Left lung (tissue), 10 donors: ENCODE results near the gene HOXA7. TPM values are rescaled to one million over a fixed set of nuclear protein-coding genes. Genes with fewer than 3 reads are reported as not detected.
A peak's percentile ranks its signal among the peaks of the same experiment; 100 is the strongest.

Source experiments
- ATAC-seq: fragments of 200-7000 bp; cut with Tn5 transposase; one replicate; pipeline ENCODE4 v1.9.1; 2020; ENCODE audit warnings: moderate library complexity
- DNase-seq, 4 donors: peaks; one replicate each; pipeline ENCODE4 v3.0.0-alpha.2; 2013 to 2020
- H3K27ac ChIP-seq, 2 donors: fragments of 200-600 bp; sonication (generic) in 1 of 2; one replicate each; pipeline versions ENCODE4 v1.5.0 to v1.8.0; 2020 to 2021
- H3K27me3 ChIP-seq, 2 donors: fragments of 200-600 bp; sonication (generic) in 1 of 2; one replicate each; pipeline versions ENCODE4 v1.5.0 to v1.8.0; 2020 to 2021
- H3K36me3 ChIP-seq, 2 donors: fragments of 200-600 bp; sonication (generic) in 1 of 2; one replicate each; pipeline versions ENCODE4 v1.5.0 to v1.8.0; 2020 to 2021
- H3K4me1 ChIP-seq, 2 donors: fragments of 200-600 bp; one replicate each; pipeline ENCODE4 v1.8.0; 2021
- H3K4me3 ChIP-seq, 2 donors: fragments of 200-600 bp; sonication (generic) in 1 of 2; one replicate each; pipeline versions ENCODE4 v1.5.0 to v1.8.0; 2020 to 2021; ENCODE audit warnings: mild to moderate bottlenecking in 1 of 2
- H3K9me3 ChIP-seq, 2 donors: fragments of 200-600 bp; sonication (generic) in 1 of 2; one replicate each; pipeline versions ENCODE4 v1.5.0 to v1.8.0; 2020 to 2021
- intact Hi-C, 2 donors: fragments of 100-400 bp; cut with DNase I; formaldehyde crosslinking; loops; one replicate each; pipeline versions ENCODE4 v1.11.2 to v1.14.2; 2022
- polyA plus RNA-seq, 6 donors: library from polyadenylated mRNA; unstranded; fragments of 120-200 nt; gene quantifications; one replicate each; pipeline ENCODE4 v1.2.1, GENCODE V29; 2013; ENCODE audit not compliant: insufficient read length in 6 of 6
- total RNA-seq, 2 donors: library from RNA; stranded (reverse); fragmentation: NEBNext Ultra II Directional; extraction: Animal tissue kit (Norgen Biotek cat#: 25700); gene quantifications; one replicate each; pipeline ENCODE4 v1.2.1, GENCODE V29; 2021
- TF ChIP-seq, protein P1 (sequence below), 2 donors: fragments of 200-600 bp; sonication (generic) in 1 of 2; IDR thresholded peaks; one replicate each; pipeline versions ENCODE4 v1.5.0 to v1.8.0; 2021; ENCODE audit warnings: antibody characterized with exemption in 2 of 2
- donor health status: DM: no; HTN: yes; CAD: no.
- donor health status: DM: no; HTN: no; CAD: no.

The HOXA7 gene
- total and polyA plus RNA-seq, 8 donors = 1.3 to 6.4 (median 4.9) TPM

DNA sequence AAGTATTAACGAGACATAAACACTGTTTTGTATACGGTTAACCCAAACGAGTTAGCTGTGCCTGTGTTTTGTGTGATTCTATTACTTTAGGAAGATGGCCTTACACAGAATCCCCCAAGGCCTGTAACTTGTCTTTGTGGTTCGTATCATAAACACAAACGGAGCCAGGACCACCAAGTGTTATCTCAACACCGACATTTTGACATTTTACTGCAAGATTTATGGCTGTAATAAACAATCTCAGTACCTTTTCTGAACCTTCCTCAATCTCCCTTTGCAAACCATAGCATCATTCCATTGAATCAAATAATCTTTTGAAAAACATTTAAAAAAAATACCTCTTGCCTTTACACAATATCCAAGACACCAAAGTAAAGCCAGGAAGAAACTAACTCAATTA is 23.5 kb downstream of the HOXA7 start:
- Histone ChIP-seq H3K9me3 (no peaks in the 10 kb centered on the region), H3K36me3 (no peaks in the 10 kb centered on the region), H3K4me1 (peaks cover 18 to 52% of the 10 kb centered on the region in 2 donors), H3K27ac (peak overlapping the region in 1 of 2 donors; percentile 16), H3K27me3 (peaks cover 6 to 98% of the 10 kb centered on the region in 2 donors), H3K4me3 (no peak overlapping the region)
- DNase-seq = no peak
- TF ChIP-seq, protein P1, sequence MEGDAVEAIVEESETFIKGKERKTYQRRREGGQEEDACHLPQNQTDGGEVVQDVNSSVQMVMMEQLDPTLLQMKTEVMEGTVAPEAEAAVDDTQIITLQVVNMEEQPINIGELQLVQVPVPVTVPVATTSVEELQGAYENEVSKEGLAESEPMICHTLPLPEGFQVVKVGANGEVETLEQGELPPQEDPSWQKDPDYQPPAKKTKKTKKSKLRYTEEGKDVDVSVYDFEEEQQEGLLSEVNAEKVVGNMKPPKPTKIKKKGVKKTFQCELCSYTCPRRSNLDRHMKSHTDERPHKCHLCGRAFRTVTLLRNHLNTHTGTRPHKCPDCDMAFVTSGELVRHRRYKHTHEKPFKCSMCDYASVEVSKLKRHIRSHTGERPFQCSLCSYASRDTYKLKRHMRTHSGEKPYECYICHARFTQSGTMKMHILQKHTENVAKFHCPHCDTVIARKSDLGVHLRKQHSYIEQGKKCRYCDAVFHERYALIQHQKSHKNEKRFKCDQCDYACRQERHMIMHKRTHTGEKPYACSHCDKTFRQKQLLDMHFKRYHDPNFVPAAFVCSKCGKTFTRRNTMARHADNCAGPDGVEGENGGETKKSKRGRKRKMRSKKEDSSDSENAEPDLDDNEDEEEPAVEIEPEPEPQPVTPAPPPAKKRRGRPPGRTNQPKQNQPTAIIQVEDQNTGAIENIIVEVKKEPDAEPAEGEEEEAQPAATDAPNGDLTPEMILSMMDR (IDR thresholded peaks at IDR 0.05) = no peak
- ATAC-seq = no peak
- intact Hi-C loops = no loop called here

DNA sequence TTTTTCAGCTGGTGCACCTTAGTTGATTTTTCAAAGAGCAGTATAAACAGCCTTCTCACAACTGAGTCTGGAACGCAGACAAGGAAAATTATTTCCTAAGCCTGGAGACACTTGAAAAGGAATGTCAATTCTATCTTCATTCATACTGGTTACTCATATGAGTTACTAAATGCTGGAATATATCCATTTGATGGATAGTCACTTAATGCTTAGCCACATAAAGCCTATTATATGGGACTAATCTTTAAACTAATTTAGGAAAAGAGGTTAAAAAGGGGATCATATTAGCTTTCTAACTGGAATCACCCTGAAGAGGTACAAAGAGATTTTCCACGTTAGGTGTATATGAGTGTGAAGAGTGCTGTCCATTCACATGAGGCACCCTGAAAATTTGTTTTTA is 24.3 kb downstream of the HOXA7 start:
- H3K4me3 ChIP-seq = no peak overlapping the region
- ATAC-seq = no peak
- H3K4me1 ChIP-seq = peaks cover 22 to 48% of the 10 kb centered on the region in 2 donors
- no peak for DNase-seq
- H3K9me3 ChIP-seq = no peaks in the 10 kb centered on the region
- intact Hi-C loops = no loop called here
- H3K27me3 ChIP-seq = peaks cover 6 to 98% of the 10 kb centered on the region in 2 donors
- TF ChIP-seq, protein P1 (IDR thresholded peaks at IDR 0.05) = no peak
- no peak overlapping the region for H3K27ac ChIP-seq
- H3K36me3 ChIP-seq = no peaks in the 10 kb centered on the region

DNA sequence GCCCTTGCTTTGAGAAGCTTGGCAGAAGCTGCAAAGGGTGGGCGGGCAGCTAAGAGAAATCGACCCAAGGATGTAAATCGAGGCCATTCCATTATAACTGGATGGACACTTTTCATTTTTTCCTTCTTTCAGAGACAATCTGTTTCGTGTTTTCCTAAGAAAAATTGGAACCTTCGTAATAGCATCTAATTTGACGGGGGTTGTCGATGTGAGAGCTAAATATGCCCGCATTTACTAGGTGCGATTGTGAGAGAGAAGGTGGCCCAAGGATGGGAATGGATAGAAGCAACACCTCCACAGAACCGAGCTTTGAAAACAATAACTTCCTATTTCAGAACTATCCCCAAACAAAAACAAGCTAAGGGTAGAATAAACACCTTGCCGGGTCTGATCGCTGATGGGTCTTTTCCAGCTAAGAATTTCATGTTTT is 25.1 kb downstream of the HOXA7 start:
- TF ChIP-seq, protein P1 (IDR thresholded peaks at IDR 0.05) = no peak
- Histone ChIP-seq H3K4me3 (peak overlapping the region; percentile 29 to 49), H3K4me1 (peaks cover 20 to 39% of the 10 kb centered on the region in 2 donors), H3K27ac (peak overlapping the region; percentile 81 to 86), H3K36me3 (no peaks in the 10 kb centered on the region), H3K9me3 (no peaks in the 10 kb centered on the region), H3K27me3 (peaks cover 4 to 98% of the 10 kb centered on the region in 2 donors)
- ATAC-seq = no peak
- DNase-seq = no peak
- intact Hi-C loops = no loop called here

DNA sequence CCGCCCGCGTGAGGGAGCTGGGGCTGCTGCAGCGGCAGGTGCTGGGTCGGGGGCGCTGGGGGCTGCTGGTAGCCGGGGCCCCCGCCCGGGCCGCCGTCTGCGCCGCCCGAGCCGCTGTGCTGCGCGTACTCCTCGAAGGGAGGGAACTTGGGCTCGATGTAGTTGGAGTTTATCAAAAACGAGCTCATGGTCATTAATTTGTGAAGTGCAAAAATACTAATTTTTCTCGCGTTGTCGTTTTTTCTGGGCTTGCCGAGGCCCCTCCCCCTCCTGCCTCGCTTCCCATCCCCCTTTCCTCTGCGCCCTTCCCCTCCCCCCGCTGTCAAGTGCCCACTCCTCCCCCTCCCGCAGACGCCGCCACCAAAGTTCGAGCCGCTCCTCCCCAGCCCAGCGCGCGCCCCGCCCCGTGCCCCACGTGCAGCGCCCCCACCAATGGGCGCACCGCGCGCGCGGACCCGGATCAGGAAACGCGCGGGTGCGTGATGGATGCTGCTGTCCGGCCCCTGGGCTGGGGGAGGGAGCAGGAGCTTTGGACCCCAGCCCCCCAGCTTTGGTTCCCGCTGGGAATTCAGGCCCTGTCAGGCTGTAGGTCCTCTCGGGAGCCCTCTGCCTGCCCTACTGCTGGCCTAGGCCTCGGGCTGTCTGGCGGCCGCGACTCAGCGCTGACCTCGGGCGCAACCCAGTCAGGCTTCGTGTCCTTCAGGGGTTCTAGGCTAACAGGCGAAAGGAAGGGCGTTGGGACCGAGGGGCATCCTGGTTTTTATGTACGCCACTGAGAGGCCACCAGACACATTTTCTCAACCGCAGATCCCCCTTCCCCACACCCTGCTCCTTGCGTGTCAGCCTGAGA is 25.7 kb downstream of the HOXA7 start, which contains the start of gene HOXA4:
Gene HOXA4, minus strand, starts transcription at position 218 of the 850 bp plus-strand sequence. Its CDS starts 24 bp downstream, at position 194.
- peak; percentile 96 for ATAC-seq
- peaks cover 17 to 39% of the 10 kb centered on the region in 2 donors for H3K4me1 ChIP-seq
- peaks cover 0 to 96% of the 10 kb centered on the region in 2 donors for H3K27me3 ChIP-seq
- intact Hi-C loops = no loop called here
- TF ChIP-seq, protein P1 (IDR thresholded peaks at IDR 0.05) = no peak
- H3K4me3 ChIP-seq = peak within 1 kb of the TSS; percentile 49 to 51
- H3K9me3 ChIP-seq = no peaks in the 10 kb centered on the region
- H3K27ac ChIP-seq = peak within 1 kb of the TSS; percentile 81 to 86
- DNase-seq = peak; percentile 61 to 94 (median 90)
- H3K36me3 ChIP-seq = no peaks in the 10 kb centered on the region
